HG02852 (cell line): ENCODE data around the gene VTA1.
"Not testable (repeated sequence)": the region's sequence is repeated elsewhere in the genome, so short reads cannot be mapped to it uniquely, and the experiment has no call there.

Source experiments
- ATAC-seq: cut with Tn5 transposase; IDR thresholded peaks from one replicate; pipeline ENCODE4 v1.9.1; 2021; ENCODE audit warnings: mild to moderate bottlenecking, moderate library complexity; ENCODE audit not compliant: unreplicated experiment

Gene VTA1

GRCh38 chr6:142146828-142147662, at the start of gene VTA1, which contains the start of gene NMBR:
TSS of gene VTA1 (plus strand) at chr6:142147263. CDS start at chr6:142147288, 25 bp downstream.
TSS of gene NMBR (minus strand) at chr6:142147122. CDS start at chr6:142088658, 58,464 bp downstream.
- ATAC-seq: peak; percentile 100

GRCh38 chr6:142104820-142105219, 42.2 kb upstream of the VTA1 start:
- not testable (repeated sequence) for ATAC-seq

GRCh38 chr6:142110820-142111219, 36.2 kb upstream of the VTA1 start:
- not testable (repeated sequence) for ATAC-seq

GRCh38 chr6:142112451-142113061, 34.5 kb upstream of the VTA1 start:
- ATAC-seq: no peak

- ATAC-seq: no peak
These were observed 29.7 kb upstream of the VTA1 start for GRCh38 chr6:142117366-142117765.

GRCh38 chr6:142118328-142118727, 28.7 kb upstream of the VTA1 start:
- no peak for ATAC-seq

- ATAC-seq: no peak
These were observed 28.1 kb upstream of the VTA1 start for GRCh38 chr6:142118925-142119324.

- no peak for ATAC-seq
These were observed 25.7 kb upstream of the VTA1 start for GRCh38 chr6:142121342-142121741.

GRCh38 chr6:142130814-142131213, 16.2 kb upstream of the VTA1 start:
- ATAC-seq: no peak

GRCh38 chr6:142132625-142133024, 14.4 kb upstream of the VTA1 start, which contains the start of gene GJE1:
TSS of gene GJE1 (plus strand) at chr6:142132925. CDS start at chr6:142133159, 234 bp downstream.
- no peak for ATAC-seq

- ATAC-seq: no peak
These were observed 8.2 kb upstream of the VTA1 start for GRCh38 chr6:142138876-142139275.

- ATAC-seq: not testable (repeated sequence)
These were observed 5.5 kb upstream of the VTA1 start for GRCh38 chr6:142141531-142141930.

- ATAC-seq: no peak
These were observed 5.7 kb downstream of the VTA1 start for GRCh38 chr6:142152746-142153145.

- ATAC-seq: no peak
These were observed 6.1 kb downstream of the VTA1 start for GRCh38 chr6:142153196-142153595.

- no peak for ATAC-seq
These were observed 7.3 kb downstream of the VTA1 start for GRCh38 chr6:142154336-142154735.

- no peak for ATAC-seq
These were observed 8.0 kb downstream of the VTA1 start for GRCh38 chr6:142155091-142155490.

- no peak for ATAC-seq
These were observed 9.1 kb downstream of the VTA1 start for GRCh38 chr6:142155895-142156757.

GRCh38 chr6:142156758-142157068, 9.7 kb downstream of the VTA1 start:
- ATAC-seq: not testable (repeated sequence)

- ATAC-seq: no peak
These were observed 15.7 kb downstream of the VTA1 start for GRCh38 chr6:142162780-142163179.

GRCh38 chr6:142165227-142165626, 18.2 kb downstream of the VTA1 start:
- no peak for ATAC-seq

GRCh38 chr6:142167071-142167470, 20.0 kb downstream of the VTA1 start:
- no peak for ATAC-seq
